A549 (cell line): ENCODE data around the gene STT3B. TPM values are rescaled to one million over a fixed set of nuclear protein-coding genes. Genes with fewer than 3 reads are reported as not detected.

ENCODE experiments used
- ATAC-seq, 2 experiments: fragments of 200-7000 bp in 1 of 2; fragments of >200 bp in 1 of 2; cut with Nextera tagmentation in 1 of 2; cut with Tn5 transposase in 1 of 2; 3 replicates each; pipeline versions ENCODE4 v1.8.0 to v1.9.1; 2018 to 2020; ENCODE audit warnings: mild to moderate bottlenecking in 1 of 2, moderate library complexity in 1 of 2
- CTCF ChIA-PET: fragments of 300-600 bp; sonication (Branson Sonifier 250); formaldehyde crosslinking; extraction: SDS; loops from one replicate; lab custom pipeline; 2021; ENCODE audit warnings: antibody characterized with exemption, inconsistent platforms; lab: Yijun Ruan, JAX
- POLR2A ChIA-PET: fragments of 350-600 bp; formaldehyde crosslinking; extraction: SDS; loops from one replicate; lab custom pipeline; 2021; ENCODE audit warnings: antibody characterized with exemption, inconsistent platforms; lab: Yijun Ruan, JAX
- DNase-seq, 2 experiments: peaks; one replicate each; pipeline versions ENCODE4 v3.0.0 to v3.0.0-alpha.2; 2011 to 2016; ENCODE audit warnings: low read depth in 1 of 2, low spot score in 1 of 2
- FAIRE-seq: peaks from 2 replicates; lab custom pipeline; 2011; peaks lifted over from hg19 to GRCh38; lab: Jason Lieb, UNC
- H3K27ac ChIP-seq, 2 experiments: fragments of >200 bp; sonication (Bioruptor Twin); formaldehyde crosslinking; 3 replicates each; pipeline ENCODE4 v1.5.1; 2016 to 2017
- H3K4me1 ChIP-seq: fragments of >200 bp; sonication (Bioruptor Twin); formaldehyde crosslinking; 3 replicates; pipeline ENCODE4 v1.6.1; 2016
- H3K4me2 ChIP-seq: fragments of >200 bp; sonication (Bioruptor Twin); formaldehyde crosslinking; 3 replicates; pipeline ENCODE4 v1.6.1; 2016
- H3K4me3 ChIP-seq: fragments of >200 bp; sonication (Bioruptor Twin); formaldehyde crosslinking; 3 replicates; pipeline ENCODE4 v1.5.1; 2016
- H3K9me3 ChIP-seq: fragments of >200 bp; sonication (Bioruptor Twin); formaldehyde crosslinking; 3 replicates; pipeline ENCODE4 v1.6.1; 2016
- ATOH8 ChIP-seq: fragments of 250-450 bp; sonication (Bioruptor Pico); IDR thresholded peaks from 2 replicates; pipeline ENCODE4 v1.5.0; 2020; ENCODE audit warnings: low read depth, mild to moderate bottlenecking, moderate library complexity
- CHD2 ChIP-seq: fragments of 150-350 bp; IDR thresholded peaks from 2 replicates; pipeline ENCODE4 v1.6.1; 2014; ENCODE audit warnings: low read length; ENCODE audit not compliant: partially characterized antibody
- CHD4 ChIP-seq: fragments of 200-600 bp; sonication (generic); IDR thresholded peaks from 2 replicates; pipeline ENCODE4 v1.6.1; 2016; ENCODE audit warnings: antibody characterized with exemption, mild to moderate bottlenecking, borderline replicate concordance
- E2F6 ChIP-seq: IDR thresholded peaks from 2 replicates; pipeline ENCODE4 v1.6.1; 2012; ENCODE audit warnings: low read depth, borderline replicate concordance
- EHF ChIP-seq: fragments of 250-450 bp; sonication (Bioruptor Pico); IDR thresholded peaks from 2 replicates; pipeline ENCODE4 v1.5.0; 2020; ENCODE audit warnings: mild to moderate bottlenecking
- ELK1 ChIP-seq: fragments of 150-350 bp; IDR thresholded peaks from 2 replicates; pipeline ENCODE4 v1.6.1; 2014; ENCODE audit warnings: low read depth, mild to moderate bottlenecking, low read length
- FOSB ChIP-seq: fragments of 250-450 bp; sonication (Bioruptor Pico); IDR thresholded peaks from 2 replicates; pipeline ENCODE4 v1.5.0; 2020; ENCODE audit warnings: mild to moderate bottlenecking, moderate library complexity
- FOSL2 ChIP-seq, 2 experiments: fragments of 450-650 bp in 1 of 2; fragments of >200 bp in 1 of 2; sonication (Bioruptor Twin) in 1 of 2; formaldehyde crosslinking; IDR thresholded peaks; 2 replicates each; pipeline versions ENCODE4 v1.5.0 to v1.6.1; 2016 to 2020; ENCODE audit warnings: mild to moderate bottlenecking in 1 of 2, moderate library complexity in 1 of 2
- FOXS1 ChIP-seq: fragments of 250-450 bp; sonication (Bioruptor Pico); IDR thresholded peaks from 2 replicates; pipeline ENCODE4 v1.5.0; 2020; ENCODE audit warnings: mild to moderate bottlenecking, moderate library complexity
- HDAC2 ChIP-seq: fragments of 200-600 bp; sonication (generic); IDR thresholded peaks from 2 replicates; pipeline ENCODE4 v1.6.1; 2016
- HOXA7 ChIP-seq: fragments of 250-450 bp; sonication (Bioruptor Pico); IDR thresholded peaks from 2 replicates; pipeline ENCODE4 v1.5.0; 2020; ENCODE audit warnings: mild to moderate bottlenecking, moderate library complexity
- HOXB13 ChIP-seq: fragments of 250-450 bp; sonication (Bioruptor Pico); IDR thresholded peaks from 2 replicates; pipeline ENCODE4 v1.5.0; 2020; ENCODE audit warnings: low read depth, mild to moderate bottlenecking, moderate library complexity
- HOXB5 ChIP-seq: fragments of 250-450 bp; sonication (Bioruptor Pico); IDR thresholded peaks from 2 replicates; pipeline ENCODE4 v1.5.0; 2020; ENCODE audit warnings: mild to moderate bottlenecking, moderate library complexity
- JUN ChIP-seq, 2 experiments: fragments of >200 bp; sonication (Bioruptor Twin); formaldehyde crosslinking; IDR thresholded peaks; 2 replicates in 1 of 2; 3 replicates in 1 of 2; pipeline ENCODE4 v1.6.1; 2016 to 2017
- JUNB ChIP-seq: fragments of >200 bp; sonication (Bioruptor Twin); formaldehyde crosslinking; IDR thresholded peaks from 2 replicates; pipeline ENCODE4 v1.6.1; 2016
- KDM5A ChIP-seq: fragments of 200-600 bp; sonication (generic); IDR thresholded peaks from 2 replicates; pipeline ENCODE4 v1.6.1; 2016; ENCODE audit warnings: antibody characterized with exemption, mild to moderate bottlenecking
- MAZ ChIP-seq: fragments of 150-350 bp; IDR thresholded peaks from 2 replicates; pipeline ENCODE4 v1.6.1; 2014; ENCODE audit warnings: antibody characterized with exemption, low read depth, low read length, borderline replicate concordance
- NFE2L2 ChIP-seq: fragments of 150-350 bp; conservative IDR thresholded peaks from 2 replicates; pipeline ENCODE4 v1.6.1; 2014; ENCODE audit warnings: low read length
- NPAS2 ChIP-seq: fragments of 250-450 bp; sonication (Bioruptor Pico); IDR thresholded peaks from 2 replicates; pipeline ENCODE4 v1.8.0; 2022; ENCODE audit warnings: mild to moderate bottlenecking, moderate library complexity, borderline replicate concordance
- RAD21 ChIP-seq, 2 experiments: fragments of >200 bp in 1 of 2; sonication (Bioruptor Twin) in 1 of 2; formaldehyde crosslinking in 1 of 2; IDR thresholded peaks in 1 of 2; conservative IDR thresholded peaks in 1 of 2; 2 replicates in 1 of 2; 3 replicates in 1 of 2; pipeline ENCODE4 v1.6.1; 2012 to 2018; ENCODE audit warnings: inconsistent platforms in 1 of 2
- RARB ChIP-seq: fragments of 250-450 bp; sonication (Bioruptor Pico); IDR thresholded peaks from 2 replicates; pipeline ENCODE4 v1.8.0; 2021; ENCODE audit warnings: mild to moderate bottlenecking, moderate library complexity
- RNF2 ChIP-seq: fragments of 200-600 bp; sonication (generic); IDR thresholded peaks from 2 replicates; pipeline ENCODE4 v1.6.1; 2016; ENCODE audit warnings: low read depth, mild to moderate bottlenecking, antibody characterized with exemption, moderate library complexity, borderline replicate concordance
- SMC3 ChIP-seq: fragments of >200 bp; sonication (Bioruptor Twin); formaldehyde crosslinking; IDR thresholded peaks from 3 replicates; pipeline ENCODE4 v1.6.1; 2018; ENCODE audit warnings: inconsistent platforms
- SREBF2 ChIP-seq: fragments of 450-650 bp; IDR thresholded peaks from 2 replicates; pipeline ENCODE4 v1.6.1; 2014; ENCODE audit warnings: mild to moderate bottlenecking, moderate library complexity
- ZC3H11A ChIP-seq: fragments of 450-650 bp; IDR thresholded peaks from 2 replicates; pipeline ENCODE4 v1.6.1; 2014; ENCODE audit warnings: antibody characterized with exemption, mild to moderate bottlenecking
- ZFP36 ChIP-seq: fragments of 450-650 bp; IDR thresholded peaks from 2 replicates; pipeline ENCODE4 v1.6.1; 2014; ENCODE audit warnings: borderline replicate concordance; ENCODE audit not compliant: partially characterized antibody
- ZNF302 ChIP-seq: fragments of 250-450 bp; sonication (Bioruptor Pico); IDR thresholded peaks from 2 replicates; pipeline ENCODE4 v1.9.0; 2021; ENCODE audit warnings: inconsistent platforms, mild to moderate bottlenecking, moderate library complexity
- WGBS: methylation state at CpG from one replicate; pipeline ENCODE4 v1.1.6; 2017; ENCODE audit errors: missing lambda C conversion rate; 5-methylcytosine and 5-hydroxymethylcytosine counted together
- polyA plus RNA-seq, 4 experiments: library from polyadenylated mRNA; depleted of rRNA in 3 of 4; stranded (reverse); fragments of >200 nt; fragmentation: RNase III in 1 of 4; extraction: RNeasy Plus Mini Kit Qiagen cat#74134 plus additional on column Dnase treatment in 1 of 4; gene quantifications; 2 replicates in 3 of 4; 3 replicates in 1 of 4; pipeline ENCODE4 v1.2.3, GENCODE V29; 2011 to 2017
- TF ChIP-seq, protein P1 (sequence below): IDR thresholded peaks from 2 replicates; pipeline ENCODE4 v1.6.1; 2012
- TF ChIP-seq, protein P2 (sequence below): IDR thresholded peaks from 2 replicates; pipeline ENCODE4 v1.6.1; 2012
- TF ChIP-seq, protein P3 (sequence below): fragments of 450-650 bp; IDR thresholded peaks from 2 replicates; pipeline ENCODE4 v1.6.1; 2014; ENCODE audit warnings: antibody characterized with exemption
- TF ChIP-seq, protein P4 (sequence below): fragments of >200 bp; sonication (Bioruptor Twin); formaldehyde crosslinking; IDR thresholded peaks from 2 replicates; pipeline ENCODE4 v1.6.1; 2016

The STT3B gene
- polyA plus RNA-seq, 2 of the 4 experiments (the other 2 are of a cell fraction): 92.1 to 171 TPM

DNA sequence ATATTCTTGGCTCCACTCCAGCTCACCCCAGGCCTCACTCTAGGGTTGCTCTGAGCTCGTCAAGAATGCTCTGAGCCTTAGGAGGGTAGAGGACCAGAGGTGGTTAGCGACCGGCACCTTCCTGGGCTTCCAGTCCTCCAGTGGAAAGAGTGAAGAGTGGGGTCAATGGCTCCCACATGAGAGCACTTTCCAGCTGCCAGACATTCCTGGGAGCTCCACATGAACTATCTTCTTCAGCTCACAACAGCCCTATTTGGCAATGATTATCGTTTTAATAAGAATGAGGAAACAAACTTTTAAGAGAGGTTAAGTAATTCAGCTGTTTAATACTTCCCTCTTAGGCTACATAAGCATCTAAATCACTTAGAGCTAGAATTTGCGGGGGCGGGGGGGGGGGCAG, 139.3 kb downstream of the STT3B start:
- Histone ChIP-seq H3K27ac (no peak overlapping the region), H3K4me3 (no peak overlapping the region), H3K4me1 (no peaks in the 10 kb centered on the region), H3K4me2 (no peak overlapping the region)
- DNase-seq (no peak), ATAC-seq (no peak)
- ChIA-PET CTCF (interaction anchor here (0.8 to 1.0 kb wide), 2 partner anchors 10 to 97 kb away, joined by 3 to 4 read pairs; no protein-coding TSS in a partner anchor), POLR2A (no interaction called here)
- no peak for TF ChIP-seq KDM5A
- TF ChIP-seq MAZ: no peak
- no peak for TF ChIP-seq HOXB13 (CRISPR knock-in tag)
- TF ChIP-seq, protein P1, sequence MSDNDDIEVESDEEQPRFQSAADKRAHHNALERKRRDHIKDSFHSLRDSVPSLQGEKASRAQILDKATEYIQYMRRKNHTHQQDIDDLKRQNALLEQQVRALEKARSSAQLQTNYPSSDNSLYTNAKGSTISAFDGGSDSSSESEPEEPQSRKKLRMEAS: no peak
- no peak for TF ChIP-seq RAD21 (conservative IDR thresholded peaks at IDR 0.05 in 1 of 2, IDR thresholded peaks at IDR 0.05 in 1 of 2)
- TF ChIP-seq, protein P2, sequence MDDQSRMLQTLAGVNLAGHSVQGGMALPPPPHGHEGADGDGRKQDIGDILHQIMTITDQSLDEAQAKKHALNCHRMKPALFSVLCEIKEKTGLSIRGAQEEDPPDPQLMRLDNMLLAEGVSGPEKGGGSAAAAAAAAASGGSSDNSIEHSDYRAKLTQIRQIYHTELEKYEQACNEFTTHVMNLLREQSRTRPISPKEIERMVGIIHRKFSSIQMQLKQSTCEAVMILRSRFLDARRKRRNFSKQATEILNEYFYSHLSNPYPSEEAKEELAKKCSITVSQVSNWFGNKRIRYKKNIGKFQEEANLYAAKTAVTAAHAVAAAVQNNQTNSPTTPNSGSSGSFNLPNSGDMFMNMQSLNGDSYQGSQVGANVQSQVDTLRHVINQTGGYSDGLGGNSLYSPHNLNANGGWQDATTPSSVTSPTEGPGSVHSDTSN: no peak
- TF ChIP-seq HDAC2: no peak
- TF ChIP-seq, protein P3, sequence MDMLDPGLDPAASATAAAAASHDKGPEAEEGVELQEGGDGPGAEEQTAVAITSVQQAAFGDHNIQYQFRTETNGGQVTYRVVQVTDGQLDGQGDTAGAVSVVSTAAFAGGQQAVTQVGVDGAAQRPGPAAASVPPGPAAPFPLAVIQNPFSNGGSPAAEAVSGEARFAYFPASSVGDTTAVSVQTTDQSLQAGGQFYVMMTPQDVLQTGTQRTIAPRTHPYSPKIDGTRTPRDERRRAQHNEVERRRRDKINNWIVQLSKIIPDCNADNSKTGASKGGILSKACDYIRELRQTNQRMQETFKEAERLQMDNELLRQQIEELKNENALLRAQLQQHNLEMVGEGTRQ: no peak
- TF ChIP-seq HOXA7 (CRISPR knock-in tag): no peak
- TF ChIP-seq ELK1: no peak
- TF ChIP-seq ATOH8 (CRISPR knock-in tag): no peak
- TF ChIP-seq E2F6: no peak
- TF ChIP-seq FOXS1: no peak
- TF ChIP-seq SMC3: no peak
- TF ChIP-seq ZC3H11A: no peak
- TF ChIP-seq EHF: no peak
- TF ChIP-seq RARB (CRISPR knock-in tag): no peak
- TF ChIP-seq ZFP36: no peak
- TF ChIP-seq, all 56 proteins: peak for 0
- WGBS: 56% methylated on average over 5 of the region's 6 CpGs
- H3K9me3 ChIP-seq: no peaks in the 10 kb centered on the region
- no peak for FAIRE-seq

GRCh38 chr3:31673950-31674349, 141.2 kb downstream of the STT3B start:
- ATAC-seq (no peak), DNase-seq (no peak), FAIRE-seq (no peak)
- no peak overlapping the region for H3K4me2 ChIP-seq
- ChIA-PET CTCF (interaction anchor here (0.6 kb wide), 1 partner anchor 70 kb away, joined by 3 read pairs; no protein-coding TSS in a partner anchor), POLR2A (interaction anchor here (0.5 kb wide), 1 partner anchor 30 kb away, joined by 12 read pairs; no protein-coding TSS in a partner anchor)
- H3K4me3 ChIP-seq: no peak overlapping the region
- TF ChIP-seq NPAS2 (CRISPR knock-in tag) (no peak), ZNF302 (CRISPR knock-in tag) (no peak), CHD4 (no peak), ZC3H11A (no peak), SREBF2 (no peak), RNF2 (no peak), JUNB (no peak), JUN (IDR thresholded peaks at IDR 0.05) (no peak), HOXB5 (no peak), NFE2L2 (no peak), FOSB (CRISPR knock-in tag) (no peak), CHD2 (no peak), HOXA7 (CRISPR knock-in tag) (no peak), FOSL2 (IDR thresholded peaks at IDR 0.05) (no peak), FOSL2 (CRISPR knock-in tag; IDR thresholded peaks at IDR 0.05) (no peak)
- TF ChIP-seq, protein P4, sequence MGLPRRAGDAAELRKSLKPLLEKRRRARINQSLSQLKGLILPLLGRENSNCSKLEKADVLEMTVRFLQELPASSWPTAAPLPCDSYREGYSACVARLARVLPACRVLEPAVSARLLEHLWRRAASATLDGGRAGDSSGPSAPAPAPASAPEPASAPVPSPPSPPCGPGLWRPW: no peak
- TF ChIP-seq, protein P3: no peak
- no peaks in the 10 kb centered on the region for H3K4me1 ChIP-seq
- H3K9me3 ChIP-seq: no peaks in the 10 kb centered on the region
- H3K27ac ChIP-seq: no peak overlapping the region
- 75% methylated on average over 1 of the region's 1 CpG for WGBS
